VCaP (cell line): ENCODE results near the gene SIDT1.

ENCODE experiments used
- H3K27ac ChIP-seq: fragments of 450-650 bp; 2 replicates; pipeline ENCODE4 v1.5.1; 2017
- TF ChIP-seq, protein P1 (sequence below): fragments of 450-650 bp; conservative IDR thresholded peaks from 2 replicates; pipeline ENCODE4 v1.5.1; 2017; ENCODE audit warnings: mild to moderate bottlenecking, moderate library complexity

SIDT1 gene

DNA sequence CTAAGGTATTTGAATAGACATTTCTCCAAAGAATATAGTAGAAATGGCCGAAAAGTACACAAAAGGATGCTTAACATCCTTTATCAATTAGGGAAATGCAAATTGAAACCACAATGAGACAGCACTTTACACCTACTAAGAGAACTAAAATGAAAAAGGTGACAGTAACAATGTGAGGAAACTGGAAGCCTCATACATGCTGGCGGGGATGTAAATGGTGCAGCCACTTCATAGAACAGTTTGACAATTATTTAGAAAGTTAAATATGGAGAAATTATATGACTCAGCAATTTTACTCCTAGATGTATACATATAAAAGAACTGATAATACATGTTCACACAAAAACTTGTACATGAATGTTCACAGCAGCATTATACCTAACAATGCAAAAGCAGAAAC lies 30.8 kb upstream of the SIDT1 start:
- TF ChIP-seq, protein P1, sequence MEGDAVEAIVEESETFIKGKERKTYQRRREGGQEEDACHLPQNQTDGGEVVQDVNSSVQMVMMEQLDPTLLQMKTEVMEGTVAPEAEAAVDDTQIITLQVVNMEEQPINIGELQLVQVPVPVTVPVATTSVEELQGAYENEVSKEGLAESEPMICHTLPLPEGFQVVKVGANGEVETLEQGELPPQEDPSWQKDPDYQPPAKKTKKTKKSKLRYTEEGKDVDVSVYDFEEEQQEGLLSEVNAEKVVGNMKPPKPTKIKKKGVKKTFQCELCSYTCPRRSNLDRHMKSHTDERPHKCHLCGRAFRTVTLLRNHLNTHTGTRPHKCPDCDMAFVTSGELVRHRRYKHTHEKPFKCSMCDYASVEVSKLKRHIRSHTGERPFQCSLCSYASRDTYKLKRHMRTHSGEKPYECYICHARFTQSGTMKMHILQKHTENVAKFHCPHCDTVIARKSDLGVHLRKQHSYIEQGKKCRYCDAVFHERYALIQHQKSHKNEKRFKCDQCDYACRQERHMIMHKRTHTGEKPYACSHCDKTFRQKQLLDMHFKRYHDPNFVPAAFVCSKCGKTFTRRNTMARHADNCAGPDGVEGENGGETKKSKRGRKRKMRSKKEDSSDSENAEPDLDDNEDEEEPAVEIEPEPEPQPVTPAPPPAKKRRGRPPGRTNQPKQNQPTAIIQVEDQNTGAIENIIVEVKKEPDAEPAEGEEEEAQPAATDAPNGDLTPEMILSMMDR = no peak
- H3K27ac ChIP-seq = no peak overlapping the region

DNA sequence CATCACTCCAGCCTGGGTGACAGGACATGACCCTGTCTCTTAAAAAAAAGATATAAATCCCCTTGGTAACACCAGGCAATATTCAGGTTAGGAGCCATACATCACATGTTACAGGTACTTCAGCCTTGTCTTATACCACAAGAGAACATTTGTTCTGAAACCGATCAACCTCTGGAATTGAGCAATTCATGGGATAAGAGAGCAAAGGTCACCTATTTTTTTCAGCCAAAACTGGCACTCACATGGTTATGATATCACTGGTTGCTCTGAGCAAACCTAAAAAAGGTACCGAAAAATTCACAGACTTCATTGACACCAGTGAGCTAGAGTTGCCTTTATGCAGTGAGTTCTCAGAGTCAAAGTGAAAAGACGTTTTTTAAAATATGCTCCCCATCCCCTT lies 26.5 kb upstream of the SIDT1 start:
- no peak overlapping the region for H3K27ac ChIP-seq
- TF ChIP-seq, protein P1 = no peak

DNA sequence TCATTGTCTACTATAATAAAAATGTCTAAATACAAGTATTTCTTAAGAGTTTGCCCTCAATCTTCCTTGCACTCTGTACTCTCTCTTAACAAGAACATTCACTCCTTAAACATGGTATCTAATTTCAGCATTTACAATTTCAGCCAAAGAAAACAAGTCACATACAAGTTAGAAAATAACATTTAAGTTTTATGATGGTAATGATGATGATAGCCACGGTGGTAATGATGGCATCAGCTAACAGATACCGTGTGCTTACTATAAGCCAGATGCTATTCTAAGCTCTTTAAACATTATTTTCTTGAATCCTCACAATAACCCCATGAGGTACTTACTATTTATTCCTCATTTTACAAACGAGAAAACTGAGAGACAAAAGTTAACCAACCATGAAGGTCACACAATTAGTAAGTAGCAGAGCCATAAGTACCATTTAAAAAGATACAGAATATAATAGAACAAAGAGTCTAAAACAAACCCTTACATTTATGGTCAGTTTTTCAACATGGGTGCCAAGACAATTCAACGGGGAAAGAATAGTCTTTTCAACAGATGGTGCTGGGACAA lies 24.8 kb upstream of the SIDT1 start:
- H3K27ac ChIP-seq = no peak overlapping the region
- TF ChIP-seq, protein P1 = no peak

DNA sequence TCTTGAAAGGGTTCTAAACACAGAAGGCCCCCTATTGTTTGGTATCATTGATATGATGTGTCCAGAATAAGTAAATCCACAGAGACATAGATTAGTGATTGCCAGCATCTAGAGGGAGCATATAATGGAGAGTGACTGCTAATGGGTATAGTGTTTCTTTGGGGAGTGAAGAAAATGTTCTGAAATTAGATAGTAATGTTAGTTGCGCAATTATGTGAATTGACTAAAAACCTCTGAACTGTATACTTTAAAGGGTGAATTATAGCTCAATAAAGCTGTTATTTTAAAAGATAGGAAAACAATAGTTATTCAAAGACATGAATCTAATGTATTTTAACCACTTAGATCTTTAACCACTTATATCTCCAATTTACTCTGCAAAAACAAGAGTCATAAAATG lies 23.4 kb upstream of the SIDT1 start:
- H3K27ac ChIP-seq = no peak overlapping the region
- TF ChIP-seq, protein P1 = no peak

GRCh38 chr3:113514265-113514769 lies 18.0 kb upstream of the SIDT1 start:
- TF ChIP-seq, protein P1 = no peak
- H3K27ac ChIP-seq = peak overlapping the region; percentile 86

- H3K27ac ChIP-seq = peak overlapping the region; percentile 86
- TF ChIP-seq, protein P1 = peak; percentile 71
These were observed 16.2 kb upstream of the SIDT1 start for GRCh38 chr3:113516115-113516505.

DNA sequence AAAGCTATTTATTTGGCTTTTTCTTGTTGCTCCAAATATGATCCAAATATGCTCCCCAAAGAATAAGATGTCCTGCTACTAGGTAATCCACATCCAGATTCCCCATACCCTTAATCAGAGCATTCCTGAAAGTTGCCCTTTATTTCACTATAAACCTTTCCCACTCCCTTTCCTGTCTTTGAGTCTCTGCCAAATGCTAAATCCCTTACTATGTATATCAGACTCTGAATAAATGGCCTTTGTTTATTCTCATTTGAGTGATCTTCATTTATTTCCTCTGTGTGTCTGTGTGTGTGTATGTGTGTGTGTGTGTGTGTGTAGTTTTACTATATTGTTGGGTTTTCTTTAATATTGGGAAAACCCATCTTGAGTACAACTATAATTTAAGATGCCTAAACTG lies 10.4 kb upstream of the SIDT1 start:
- TF ChIP-seq, protein P1 = no peak
- no peak overlapping the region for H3K27ac ChIP-seq
